ENCODE data around the gene SSMEM1.

SSMEM1 gene

DNA sequence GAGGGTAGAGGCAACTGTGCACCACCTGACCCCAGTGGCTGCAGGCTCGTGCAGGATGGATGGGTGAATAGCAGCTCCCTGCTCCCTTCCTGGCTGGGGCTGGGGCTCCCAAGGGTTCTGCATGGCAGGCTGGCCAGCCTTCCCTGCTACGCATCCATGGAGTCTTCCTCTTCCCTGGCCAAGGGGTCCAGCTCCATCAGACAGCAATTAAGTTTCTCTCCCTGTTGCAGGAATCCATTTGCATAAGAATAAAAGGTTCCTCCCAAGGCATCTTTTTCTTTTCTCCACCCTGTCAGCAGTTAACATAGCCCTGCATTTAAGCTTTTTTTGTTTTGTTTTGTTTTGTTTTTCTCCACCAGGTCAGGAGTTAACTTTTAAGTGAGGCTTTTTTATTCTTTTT, 49.0 kb downstream of the SSMEM1 start:
- no peak for DNase-seq

DNA sequence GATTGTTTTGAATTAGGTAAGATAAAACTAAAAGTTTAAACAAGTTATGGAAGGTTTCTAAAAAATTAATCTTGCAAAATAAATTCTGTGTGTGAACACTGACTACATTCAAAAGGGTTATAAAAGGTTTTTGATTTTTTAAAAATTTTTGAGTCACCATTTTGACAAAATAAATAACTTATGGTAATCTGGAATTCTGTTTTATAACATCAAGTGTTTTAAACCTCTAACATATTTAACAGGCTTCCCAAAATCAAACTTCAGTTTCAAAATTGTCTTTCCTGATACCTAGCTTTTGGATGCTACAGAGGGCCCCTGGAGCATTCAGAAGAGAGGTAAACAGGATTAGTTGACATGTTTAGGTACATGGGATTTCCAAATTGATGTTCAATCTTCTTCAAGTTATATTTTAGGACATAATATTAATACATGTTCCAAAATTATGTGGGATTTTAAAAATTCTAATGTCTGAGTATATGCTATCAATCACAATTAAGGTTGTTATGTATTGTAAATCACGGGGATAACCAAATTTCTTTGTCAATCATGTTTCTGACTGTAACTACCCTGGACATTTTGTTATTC, 50.9 kb downstream of the SSMEM1 start:
- no peak for DNase-seq

GRCh38 chr7:130262448-130262847, 54.8 kb downstream of the SSMEM1 start:
- DNase-seq, result no peak

DNA sequence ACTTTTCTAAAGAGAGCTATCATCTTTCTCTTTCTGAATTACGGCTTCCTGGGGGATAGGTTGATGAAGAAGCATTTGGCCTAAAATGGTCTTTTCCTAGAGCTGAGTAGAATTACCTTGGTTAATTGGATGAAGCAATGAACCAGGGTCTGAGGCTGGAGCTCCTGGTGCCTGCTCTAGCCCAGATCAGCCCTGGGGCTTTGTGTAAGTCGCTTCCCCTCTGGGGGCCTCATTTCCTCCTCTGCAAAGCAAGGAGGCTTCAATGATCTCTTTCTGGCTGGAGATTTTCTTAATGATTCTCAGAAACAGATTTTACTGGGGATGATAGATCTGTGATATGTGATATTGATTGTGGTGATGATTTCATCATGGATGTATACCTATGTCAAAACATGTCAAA, 55.5 kb downstream of the SSMEM1 start:
- no peak for DNase-seq

Data from activated CD4-positive, alpha-beta T cell treated with anti-CD3 and anti-CD28 coated beads, Interleukin-2, Interleukin-6, amounts not matched to agents 100 ng/mL and 50 ng/mL, durations not matched to agents 16 hours and 8 hours (primary cell).